Breast epithelium (tissue), 4 donors: Measurements from ENCODE around the gene DDX52. TPM values are rescaled to one million over a fixed set of nuclear protein-coding genes. Genes with fewer than 3 reads are reported as not detected.

ENCODE experiments used
- DNase-seq, 2 donors: peaks; one replicate each; pipeline ENCODE4 v3.0.0-alpha.2; 2019; ENCODE audit warnings: low spot score in 2 of 2
- H3K27ac ChIP-seq, 2 donors: fragments of 200-600 bp; sonication (generic) in 1 of 2; one replicate each; pipeline ENCODE4 v1.5.1; 2016 to 2019; ENCODE audit warnings: mild to moderate bottlenecking in 1 of 2
- H3K27me3 ChIP-seq, 2 donors: fragments of 200-600 bp; sonication (generic) in 1 of 2; one replicate each; pipeline versions ENCODE4 v1.5.1 to v1.6.0; 2017 to 2019; ENCODE audit warnings: control low read depth in 1 of 2, mild to moderate bottlenecking in 1 of 2
- H3K36me3 ChIP-seq: fragments of 200-600 bp; one replicate; pipeline ENCODE4 v1.5.1; 2019
- H3K4me1 ChIP-seq, 2 donors: fragments of 200-600 bp; sonication (generic); one replicate each; pipeline ENCODE4 v1.5.1; 2016 to 2019; ENCODE audit warnings: control low read depth in 1 of 2
- H3K4me3 ChIP-seq, 3 donors: fragments of 200-600 bp; sonication (generic); 1 replicate in 2 of 3; 2 replicates in 1 of 3; pipeline ENCODE4 v1.5.1; 2016 to 2019; ENCODE audit warnings: mild to moderate bottlenecking in 3 of 3, moderate library complexity in 2 of 3
- H3K9me3 ChIP-seq, 2 donors: fragments of 200-600 bp; sonication (generic) in 1 of 2; one replicate each; pipeline ENCODE4 v1.5.1; 2016 to 2019; ENCODE audit warnings: control low read depth in 1 of 2
- CTCF ChIP-seq, 3 donors: fragments of 450-650 bp; IDR thresholded peaks; one replicate each; pipeline ENCODE4 v1.5.1; 2016 to 2017; ENCODE audit warnings: antibody characterized with exemption in 3 of 3, mild to moderate bottlenecking in 3 of 3, moderate library complexity in 3 of 3
- POLR2A ChIP-seq: fragments of 450-650 bp; IDR thresholded peaks from one replicate; pipeline ENCODE4 v1.6.1; 2016; ENCODE audit warnings: antibody characterized with exemption, mild to moderate bottlenecking, moderate library complexity
- POLR2AphosphoS5 ChIP-seq, 3 donors: sonication (generic); formaldehyde crosslinking; IDR thresholded peaks; one replicate each; pipeline ENCODE4 v1.6.1; 2017; ENCODE audit warnings: antibody characterized with exemption in 3 of 3
- intact Hi-C: fragments of 100-400 bp; cut with DNase I; formaldehyde crosslinking; loops from one replicate; pipeline ENCODE4 v1.15.1; 2023; ENCODE audit warnings: low total_unique reads
- total RNA-seq, 3 donors: library from RNA; depleted of rRNA; stranded (reverse); fragments of >200 nt; gene quantifications; one replicate each; pipeline ENCODE4 v1.1.0, GENCODE V29; 2016

Gene DDX52
- total RNA-seq, 3 donors from 2014 or later = 15.8 to 29.3 (median 20.0) TPM

GRCh38 chr17:37567538-37567937 lies 75.7 kb downstream of the DDX52 start:
- Histone ChIP-seq H3K27me3 (no peaks in the 10 kb centered on the region), H3K27ac (no peak overlapping the region), H3K9me3 (no peaks in the 10 kb centered on the region), H3K36me3 (peaks cover 20% of the 10 kb centered on the region), H3K4me1 (no peaks in the 10 kb centered on the region), H3K4me3 (no peak overlapping the region)
- intact Hi-C loops = no loop called here
- DNase-seq = no peak
- TF ChIP-seq POLR2A = no peak
- no peak for TF ChIP-seq CTCF (IDR thresholded peaks at IDR 0.05)
- TF ChIP-seq POLR2AphosphoS5 (IDR thresholded peaks at IDR 0.05) = no peak

GRCh38 chr17:37567137-37567536 lies 76.1 kb downstream of the DDX52 start:
- Histone ChIP-seq H3K4me1 (no peaks in the 10 kb centered on the region), H3K36me3 (peaks cover 20% of the 10 kb centered on the region), H3K27me3 (no peaks in the 10 kb centered on the region), H3K4me3 (no peak overlapping the region), H3K27ac (no peak overlapping the region), H3K9me3 (no peaks in the 10 kb centered on the region)
- intact Hi-C loops = no loop called here
- TF ChIP-seq POLR2AphosphoS5 (IDR thresholded peaks at IDR 0.05) = no peak
- TF ChIP-seq POLR2A = no peak
- TF ChIP-seq CTCF (IDR thresholded peaks at IDR 0.05) = no peak
- DNase-seq = no peak

- DNase-seq = no peak
- no peak for TF ChIP-seq POLR2A
- H3K36me3 ChIP-seq = peaks cover 20% of the 10 kb centered on the region
- no peaks in the 10 kb centered on the region for H3K9me3 ChIP-seq
- H3K4me3 ChIP-seq = no peak overlapping the region
- intact Hi-C loops = no loop called here
- no peaks in the 10 kb centered on the region for H3K27me3 ChIP-seq
- H3K27ac ChIP-seq = no peak overlapping the region
- no peaks in the 10 kb centered on the region for H3K4me1 ChIP-seq
These were observed 79.0 kb downstream of the DDX52 start for GRCh38 chr17:37564252-37564651.

GRCh38 chr17:37562016-37562745 lies 81.1 kb downstream of the DDX52 start:
- DNase-seq = no peak
- TF ChIP-seq CTCF (IDR thresholded peaks at IDR 0.05) = no peak
- no peak for TF ChIP-seq POLR2A
- TF ChIP-seq POLR2AphosphoS5 (IDR thresholded peaks at IDR 0.05) = no peak
- Histone ChIP-seq H3K4me3 (no peak overlapping the region), H3K36me3 (peaks cover 15% of the 10 kb centered on the region), H3K9me3 (no peaks in the 10 kb centered on the region), H3K27ac (no peak overlapping the region), H3K4me1 (no peaks in the 10 kb centered on the region), H3K27me3 (no peaks in the 10 kb centered on the region)
- intact Hi-C loops = no loop called here

Other genes with a start within 250 kb of the DDX52 start
- gene ACACA, start 236.6 kb downstream of the DDX52 start, total RNA-seq = 10 to 100 TPM; 32.8 to 46.5 (median 36.1) TPM
- gene TADA2A, start 236.6 kb downstream of the DDX52 start, total RNA-seq = 10 to 100 TPM; 14.7 to 36.1 (median 26.3) TPM
- 10 to 100 TPM; 18.7 to 32.8 (median 24.6) TPM for gene DUSP14, start 153.6 kb downstream of the DDX52 start, total RNA-seq
- 10 to 100 TPM; 20.2 to 38.2 (median 34.4) TPM for gene SYNRG, start 34.0 kb downstream of the DDX52 start, total RNA-seq
- under 1 TPM in 1 of 3 donors, not detected in 2; 0.33 TPM for gene HNF1B, start 101.6 kb upstream of the DDX52 start, total RNA-seq